Right lobe of liver (tissue), 4 donors: Measurements from ENCODE around the gene SUN3.

Source experiments
- CTCF ChIP-seq, 4 donors: fragments of 200-600 bp in 3 of 4; fragments of 450-650 bp in 1 of 4; IDR thresholded peaks; one replicate each; pipeline versions ENCODE4 v1.5.1 to v1.8.0; 2016 to 2022; ENCODE audit warnings: antibody characterized with exemption in 4 of 4, mild to moderate bottlenecking in 2 of 4
- POLR2A ChIP-seq: fragments of 450-650 bp; IDR thresholded peaks from one replicate; pipeline ENCODE4 v1.6.1; 2017; ENCODE audit warnings: antibody characterized with exemption, mild to moderate bottlenecking
- donor health status: DM: no; HTN: no; CAD: no.
- donor health status: DM: no; HTN: no; CAD: no.
- donor health status: DM: no; HTN: yes; CAD: no.

- TF ChIP-seq CTCF (IDR thresholded peaks at IDR 0.05) (no peak), POLR2A (no peak)
These were observed 17.0 kb downstream of the SUN3 start for GRCh38 chr7:48011951-48012350.
